CD4-positive, CD25-positive, alpha-beta regulatory T cell (primary cell): ENCODE results near the gene PCSK6. TPM values are rescaled to one million over a fixed set of nuclear protein-coding genes. Genes with fewer than 3 reads are reported as not detected.

ENCODE experiments used
- ATAC-seq, 2 donors: fragments of 150-1000 bp; cut with Tn5 transposase; one replicate each; pipeline ENCODE4 v1.10.0; 2021; ENCODE audit warnings: low read depth in 2 of 2, moderate number of reproducible peaks in 2 of 2, moderate library complexity in 1 of 2
- DNase-seq, 3 donors: peaks; one replicate each; pipeline versions ENCODE4 v3.0.0 to v3.0.0-alpha.2; 2012 to 2022; ENCODE audit warnings: mixed read lengths in 1 of 3
- H3K27ac ChIP-seq: one replicate; pipeline ENCODE4 v1.7.0; 2013; ENCODE audit warnings: mild to moderate bottlenecking, low read length; ENCODE audit not compliant: insufficient read depth, poor library complexity, severe bottlenecking
- H3K27me3 ChIP-seq: one replicate; pipeline ENCODE4 v1.7.0; 2013; ENCODE audit warnings: low read length; ENCODE audit not compliant: control insufficient read depth, insufficient read depth
- H3K36me3 ChIP-seq: one replicate; pipeline ENCODE4 v1.7.0; 2013; ENCODE audit warnings: mild to moderate bottlenecking, low read length, moderate library complexity; ENCODE audit not compliant: control insufficient read depth, insufficient read depth
- H3K4me1 ChIP-seq: 2 replicates; pipeline ENCODE4 v1.7.0; 2013; ENCODE audit warnings: mild to moderate bottlenecking, low read length; ENCODE audit not compliant: insufficient read depth, control insufficient read depth, poor library complexity, severe bottlenecking
- H3K4me3 ChIP-seq: one replicate; pipeline ENCODE4 v1.7.0; 2013; ENCODE audit warnings: low read depth, mild to moderate bottlenecking, low read length, moderate library complexity
- H3K9me3 ChIP-seq, 2 experiments: 1 replicate in 1 of 2; 2 replicates in 1 of 2; pipeline ENCODE4 v1.7.0; 2013; ENCODE audit warnings: low read length in 2 of 2, mild to moderate bottlenecking in 1 of 2, moderate library complexity in 1 of 2; ENCODE audit not compliant: control insufficient read depth in 2 of 2
- H3K27ac Mint-ChIP-seq, 3 donors: one replicate each; pipeline ENCODE4 v1.8.0; 2020 to 2022; ENCODE audit warnings: mild to moderate bottlenecking in 3 of 3, mixed read lengths in 3 of 3, moderate library complexity in 2 of 3
- H3K27me3 Mint-ChIP-seq: one replicate; pipeline ENCODE4 v1.8.0; 2022; ENCODE audit warnings: mild to moderate bottlenecking, mixed read lengths
- H3K36me3 Mint-ChIP-seq: one replicate; pipeline ENCODE4 v1.8.0; 2020; ENCODE audit warnings: mixed read lengths
- H3K4me1 Mint-ChIP-seq, 4 donors: one replicate each; pipeline ENCODE4 v1.8.0; 2020 to 2022; ENCODE audit warnings: mixed read lengths in 4 of 4, mild to moderate bottlenecking in 1 of 4
- H3K4me3 Mint-ChIP-seq, 4 donors: one replicate each; pipeline ENCODE4 v1.8.0; 2020 to 2022; ENCODE audit warnings: mild to moderate bottlenecking in 4 of 4, mixed read lengths in 4 of 4, moderate library complexity in 3 of 4
- H3K9me3 Mint-ChIP-seq, 7 donors: one replicate each; pipeline ENCODE4 v1.8.0; 2020 to 2022; ENCODE audit warnings: mixed read lengths in 7 of 7, mild to moderate bottlenecking in 3 of 7, moderate library complexity in 2 of 7
- polyA plus RNA-seq, 4 donors: library from polyadenylated mRNA; unstranded; fragments of 300-500 nt; fragmentation: Illumina TruSeq; gene quantifications; one replicate each; pipeline ENCODE4 v1.2.3, GENCODE V29; 2021
- total RNA-seq: library from RNA; stranded (reverse); gene quantifications from one replicate; pipeline ENCODE4 v1.2.3, GENCODE V29; 2022

The PCSK6 gene
- total and polyA plus RNA-seq, 5 donors from 2014 or later = 0.07 to 1.1 (median 0.22) TPM; not detected in 1

DNA sequence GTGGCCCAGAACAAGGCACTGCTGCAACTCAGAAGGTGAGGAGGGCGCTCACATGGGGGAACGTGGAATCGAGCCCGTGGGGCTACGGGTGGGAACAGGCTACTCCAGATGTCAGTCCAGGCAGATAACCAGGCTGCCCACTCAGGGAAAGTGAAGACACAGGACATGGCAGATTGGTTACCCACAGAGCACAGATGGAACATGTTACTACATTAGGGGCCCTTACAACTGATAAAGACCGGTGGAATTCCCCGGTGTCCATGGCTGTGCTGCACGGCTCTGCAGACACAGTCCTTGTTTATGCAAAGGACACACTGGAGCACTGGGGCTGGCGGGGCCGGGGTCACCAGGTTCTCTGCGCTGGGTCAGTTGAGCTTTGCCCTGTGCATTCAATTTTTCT lies 36.9 kb downstream of the PCSK6 start:
- Mint-ChIP-seq H3K9me3 (no peaks in the 10 kb centered on the region), H3K4me1 (no peaks in the 10 kb centered on the region), H3K27ac (no peak overlapping the region), H3K27me3 (peaks cover 22% of the 10 kb centered on the region), H3K36me3 (no peaks in the 10 kb centered on the region), H3K4me3 (no peak overlapping the region)
- Histone ChIP-seq H3K4me3 (no peak overlapping the region), H3K27me3 (peaks cover 2% of the 10 kb centered on the region), H3K4me1 (no peaks in the 10 kb centered on the region), H3K27ac (no peak overlapping the region), H3K36me3 (no peaks in the 10 kb centered on the region), H3K9me3 (no peaks in the 10 kb centered on the region)
- ATAC-seq = no peak
- DNase-seq = no peak

DNA sequence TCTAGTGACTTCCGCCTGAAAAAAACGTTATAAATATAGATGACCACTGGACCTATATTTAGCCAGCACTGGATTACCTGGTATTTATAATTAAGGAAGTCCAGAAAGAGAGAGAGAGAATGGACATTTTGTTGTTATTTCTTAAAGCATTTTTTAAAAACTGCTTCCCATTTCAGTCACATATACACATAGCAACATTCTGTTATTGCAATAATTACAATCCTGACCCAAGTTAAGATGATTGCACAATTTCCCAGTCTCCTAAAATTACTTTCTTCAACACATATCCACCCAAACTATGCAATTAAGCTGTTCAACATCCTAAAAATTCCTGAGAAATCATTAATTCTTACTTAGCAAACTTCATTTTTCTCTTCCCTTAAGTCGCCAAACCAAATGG lies 37.7 kb downstream of the PCSK6 start:
- Mint-ChIP-seq H3K27me3 (peaks cover 22% of the 10 kb centered on the region), H3K27ac (no peak overlapping the region), H3K4me3 (no peak overlapping the region), H3K36me3 (no peaks in the 10 kb centered on the region), H3K4me1 (no peaks in the 10 kb centered on the region), H3K9me3 (no peaks in the 10 kb centered on the region)
- H3K36me3 ChIP-seq = no peaks in the 10 kb centered on the region
- no peaks in the 10 kb centered on the region for H3K4me1 ChIP-seq
- H3K4me3 ChIP-seq = no peak overlapping the region
- H3K9me3 ChIP-seq = no peaks in the 10 kb centered on the region
- no peak for ATAC-seq
- no peak overlapping the region for H3K27ac ChIP-seq
- no peak for DNase-seq
- H3K27me3 ChIP-seq = peaks cover 2% of the 10 kb centered on the region

DNA sequence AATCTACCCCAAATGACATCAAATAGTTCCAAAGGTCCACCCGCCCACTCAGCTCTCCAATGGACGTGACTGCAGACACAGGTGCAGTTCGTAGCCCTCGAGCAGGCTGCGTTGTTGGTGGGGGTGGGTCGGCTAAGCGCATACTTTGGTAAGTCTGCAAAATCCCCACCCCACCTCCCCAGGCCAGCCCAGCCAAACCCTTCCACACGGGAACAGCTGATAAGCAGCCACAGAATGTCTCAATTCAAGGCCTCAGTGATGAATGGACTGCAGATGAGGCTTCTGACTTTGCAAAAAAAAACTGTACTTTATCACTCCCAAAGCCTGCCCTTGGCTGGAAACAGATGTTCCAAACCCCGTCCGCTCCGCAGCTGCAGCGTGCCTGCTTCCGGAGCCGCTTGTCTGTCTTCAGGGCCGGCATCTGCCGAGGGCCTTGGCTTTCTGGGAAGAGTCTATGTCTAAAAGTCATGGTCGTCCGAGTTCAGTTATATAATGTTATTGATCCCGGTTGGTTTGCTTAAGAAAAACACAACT lies 38.2 kb downstream of the PCSK6 start:
- Mint-ChIP-seq H3K4me3 (no peak overlapping the region), H3K9me3 (no peaks in the 10 kb centered on the region), H3K36me3 (no peaks in the 10 kb centered on the region), H3K4me1 (no peaks in the 10 kb centered on the region), H3K27me3 (peaks cover 23% of the 10 kb centered on the region), H3K27ac (no peak overlapping the region)
- ATAC-seq = no peak
- Histone ChIP-seq H3K9me3 (no peaks in the 10 kb centered on the region), H3K27ac (no peak overlapping the region), H3K36me3 (no peaks in the 10 kb centered on the region), H3K4me1 (no peaks in the 10 kb centered on the region), H3K4me3 (no peak overlapping the region), H3K27me3 (peaks cover 2% of the 10 kb centered on the region)
- DNase-seq = no peak

DNA sequence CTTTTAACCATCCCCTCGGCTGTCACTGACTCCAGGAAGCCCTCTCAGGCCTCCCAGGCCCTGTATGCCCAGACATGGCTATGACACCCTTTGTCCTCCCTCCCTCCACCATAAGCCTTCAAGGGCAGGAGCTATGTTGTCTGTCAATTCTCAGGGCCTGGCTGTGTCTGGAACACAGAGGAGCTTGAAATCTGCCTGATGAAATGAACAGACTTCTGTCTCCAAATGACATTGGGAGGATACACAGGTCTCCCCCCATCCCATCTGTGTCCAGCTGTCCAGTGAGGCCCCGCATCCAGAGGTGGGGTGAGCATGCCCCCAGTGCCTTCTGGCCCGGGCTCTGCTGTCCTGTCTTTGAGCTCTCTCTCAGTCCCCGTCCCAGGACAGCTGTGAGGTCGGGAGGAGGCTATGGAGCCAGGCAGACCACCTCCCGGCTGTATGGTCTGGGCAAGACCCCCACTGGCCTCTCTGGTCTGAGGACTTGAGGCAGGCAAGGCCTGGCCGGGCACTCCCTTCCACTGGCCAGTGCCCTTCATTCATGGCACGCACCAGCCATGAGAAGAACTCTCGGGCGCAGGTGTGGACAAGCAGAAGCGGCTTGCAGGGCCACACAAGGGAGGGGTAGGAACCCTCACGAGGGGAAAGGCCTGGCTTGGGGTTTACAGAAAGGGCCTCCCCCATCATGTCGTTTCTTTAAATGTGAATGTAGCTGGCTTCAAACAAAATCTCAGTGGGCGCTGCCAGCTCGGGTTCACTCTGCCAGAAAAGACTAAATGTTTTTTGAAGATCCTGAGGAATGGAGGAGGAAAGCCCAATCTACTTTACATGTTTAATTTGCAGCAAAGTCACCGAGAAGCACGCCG lies 38.9 kb downstream of the PCSK6 start:
- Mint-ChIP-seq H3K36me3 (no peaks in the 10 kb centered on the region), H3K9me3 (no peaks in the 10 kb centered on the region)

DNA sequence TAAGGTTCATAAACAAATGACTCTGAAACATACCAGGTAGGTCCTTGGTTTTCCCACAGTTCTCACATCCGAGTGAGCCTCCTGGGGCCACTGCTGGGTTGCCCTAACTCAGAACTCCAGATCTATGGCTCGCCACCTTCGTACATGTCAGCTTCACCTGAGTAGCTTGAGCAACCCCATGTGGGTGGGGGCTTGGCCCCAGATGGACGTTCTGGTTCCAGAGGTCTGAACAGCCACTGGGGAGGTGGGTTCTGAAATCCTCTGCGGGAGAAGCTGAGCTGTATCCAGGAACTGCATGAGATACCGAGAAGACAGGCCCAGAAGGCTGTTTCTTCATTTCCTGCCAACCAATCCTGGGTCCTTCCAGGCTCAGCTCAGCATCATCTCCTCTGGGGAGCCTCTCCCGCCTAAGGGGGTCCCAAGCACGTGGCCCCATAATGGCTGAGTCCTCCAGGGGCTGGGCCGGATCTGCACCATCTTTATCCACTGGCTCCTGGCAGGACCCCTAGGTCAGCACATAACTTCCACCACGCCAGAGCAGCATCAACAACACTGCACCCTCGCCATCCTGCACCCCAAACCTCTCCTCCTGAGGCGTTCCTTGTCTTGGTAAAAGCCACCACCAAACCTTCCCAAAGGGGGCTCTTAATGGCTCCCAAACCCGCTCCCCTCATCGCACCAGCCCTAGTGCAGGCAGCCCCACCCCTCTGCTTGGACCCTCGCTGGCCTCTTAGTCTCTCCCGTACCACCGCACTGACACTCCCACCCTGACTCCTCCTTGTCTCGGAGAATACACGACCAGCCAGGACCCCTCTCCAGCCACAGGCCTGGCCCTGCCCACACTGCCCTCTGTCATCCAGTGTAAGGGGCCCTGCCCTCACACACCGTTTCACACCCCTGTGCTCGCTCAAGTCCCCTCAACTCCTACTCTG lies 39.8 kb downstream of the PCSK6 start:
- no peak for DNase-seq
- Mint-ChIP-seq H3K9me3 (no peaks in the 10 kb centered on the region), H3K4me3 (no peak overlapping the region), H3K36me3 (no peaks in the 10 kb centered on the region), H3K4me1 (no peaks in the 10 kb centered on the region), H3K27ac (no peak overlapping the region), H3K27me3 (peaks cover 25% of the 10 kb centered on the region)
- Histone ChIP-seq H3K4me3 (no peak overlapping the region), H3K27ac (no peak overlapping the region), H3K4me1 (no peaks in the 10 kb centered on the region), H3K36me3 (no peaks in the 10 kb centered on the region), H3K9me3 (no peaks in the 10 kb centered on the region), H3K27me3 (peaks cover 2% of the 10 kb centered on the region)
- ATAC-seq = no peak

More for the DNA sequence above, 38.9 kb downstream of the PCSK6 start:
- Histone ChIP-seq H3K27ac (no peak overlapping the region), H3K4me1 (no peaks in the 10 kb centered on the region), H3K4me3 (no peak overlapping the region), H3K36me3 (no peaks in the 10 kb centered on the region), H3K27me3 (peaks cover 2% of the 10 kb centered on the region), H3K9me3 (no peaks in the 10 kb centered on the region)
- ATAC-seq (no peak), DNase-seq (no peak)
- peaks cover 25% of the 10 kb centered on the region for H3K27me3 Mint-ChIP-seq
- no peaks in the 10 kb centered on the region for H3K4me1 Mint-ChIP-seq
- H3K27ac Mint-ChIP-seq = no peak overlapping the region
- H3K4me3 Mint-ChIP-seq = no peak overlapping the region

DNA sequence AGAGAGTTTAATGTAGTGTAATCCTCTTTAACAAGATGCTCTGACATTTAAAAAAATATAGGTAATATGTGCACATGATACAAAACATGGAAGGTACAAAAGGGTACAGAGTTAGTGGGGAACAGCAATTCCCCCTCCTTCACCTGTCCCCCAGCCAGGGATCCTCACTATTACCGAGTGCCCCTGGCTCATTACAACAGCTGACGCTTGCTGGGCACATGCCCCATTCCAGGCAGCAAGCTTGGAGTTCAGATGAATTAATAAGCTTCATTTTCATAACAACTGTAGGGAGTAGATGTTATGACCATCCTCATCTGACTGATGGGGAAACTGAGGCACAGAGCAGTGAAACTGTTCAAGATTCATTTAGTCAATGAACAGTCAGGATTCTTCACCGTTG lies 41.2 kb downstream of the PCSK6 start:
- DNase-seq (no peak), ATAC-seq (no peak)
- no peaks in the 10 kb centered on the region for H3K36me3 Mint-ChIP-seq
- no peaks in the 10 kb centered on the region for H3K4me1 Mint-ChIP-seq
- H3K4me1 ChIP-seq = no peaks in the 10 kb centered on the region
- H3K4me3 ChIP-seq = no peak overlapping the region
- no peaks in the 10 kb centered on the region for H3K9me3 ChIP-seq
- no peaks in the 10 kb centered on the region for H3K36me3 ChIP-seq
- H3K27me3 Mint-ChIP-seq = peaks cover 21% of the 10 kb centered on the region
- no peak overlapping the region for H3K4me3 Mint-ChIP-seq
- no peak overlapping the region for H3K27ac ChIP-seq
- no peaks in the 10 kb centered on the region for H3K9me3 Mint-ChIP-seq
- no peak overlapping the region for H3K27ac Mint-ChIP-seq
- H3K27me3 ChIP-seq = peaks cover 2% of the 10 kb centered on the region

DNA sequence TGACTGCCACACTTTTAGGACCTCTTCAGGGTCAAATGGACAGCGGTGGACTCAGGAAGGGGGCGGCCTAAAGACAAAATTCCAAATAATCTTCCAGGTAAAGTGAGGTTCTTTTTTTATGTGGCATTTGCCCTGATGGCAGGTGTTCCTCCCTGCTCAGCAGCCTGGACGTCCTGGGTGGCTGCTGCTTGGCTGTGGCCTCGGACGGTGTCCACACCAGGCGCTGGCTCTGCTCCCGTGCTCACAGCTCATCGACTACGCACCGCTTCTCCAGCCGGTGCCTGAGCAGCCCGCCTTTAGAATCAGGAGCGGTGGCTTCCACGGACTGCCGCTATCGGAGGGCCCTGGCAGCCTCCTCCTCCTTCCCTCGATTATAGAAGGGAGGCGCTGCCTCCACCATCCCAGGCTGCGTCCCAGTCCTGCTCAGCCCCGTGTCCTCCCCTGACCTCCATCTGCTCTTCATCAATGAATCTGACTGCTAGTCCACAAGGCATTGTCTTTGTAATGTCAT lies 41.9 kb downstream of the PCSK6 start:
- H3K4me3 Mint-ChIP-seq = no peak overlapping the region
- H3K36me3 Mint-ChIP-seq = no peaks in the 10 kb centered on the region
- no peak overlapping the region for H3K27ac Mint-ChIP-seq
- Histone ChIP-seq H3K9me3 (no peaks in the 10 kb centered on the region), H3K36me3 (no peaks in the 10 kb centered on the region), H3K4me3 (no peak overlapping the region), H3K27ac (no peak overlapping the region), H3K4me1 (no peaks in the 10 kb centered on the region), H3K27me3 (peaks cover 2% of the 10 kb centered on the region)
- H3K27me3 Mint-ChIP-seq = peaks cover 16% of the 10 kb centered on the region
- no peaks in the 10 kb centered on the region for H3K9me3 Mint-ChIP-seq
- no peaks in the 10 kb centered on the region for H3K4me1 Mint-ChIP-seq
- DNase-seq (no peak), ATAC-seq (no peak)
